PC-3 (cell line): ENCODE results near the gene ISCA2.

Experiments
- CTCF ChIP-seq: fragments of 300-600 bp; sonication (generic); conservative IDR thresholded peaks from 2 replicates; pipeline ENCODE4 v1.5.1; 2017; ENCODE audit warnings: antibody characterized with exemption, low read depth, mild to moderate bottlenecking, low read length
- EZH2phosphoT487 ChIP-seq: fragments of 300-600 bp; sonication (generic); IDR thresholded peaks from 2 replicates; pipeline ENCODE4 v1.6.1; 2018; ENCODE audit warnings: mild to moderate bottlenecking, antibody characterized with exemption, low read length, borderline replicate concordance

GRCh38 chr14:74535756-74536325, 42.3 kb downstream of the ISCA2 start:
- no peak for TF ChIP-seq CTCF
- no peak for TF ChIP-seq EZH2phosphoT487
